Airway epithelial cell (primary cell): ENCODE measurements around the gene DDX59. TPM values are rescaled to one million over a fixed set of nuclear protein-coding genes. Genes with fewer than 3 reads are reported as not detected.

Experiments
- total RNA-seq: library from RNA; depleted of rRNA; stranded (reverse); fragments of >200 nt; gene quantifications from 2 replicates; pipeline ENCODE4 v1.2.3, GENCODE V29; 2015

DDX59 gene
- 6.7 and 10.6 TPM in 2 replicates for total RNA-seq

DNA sequence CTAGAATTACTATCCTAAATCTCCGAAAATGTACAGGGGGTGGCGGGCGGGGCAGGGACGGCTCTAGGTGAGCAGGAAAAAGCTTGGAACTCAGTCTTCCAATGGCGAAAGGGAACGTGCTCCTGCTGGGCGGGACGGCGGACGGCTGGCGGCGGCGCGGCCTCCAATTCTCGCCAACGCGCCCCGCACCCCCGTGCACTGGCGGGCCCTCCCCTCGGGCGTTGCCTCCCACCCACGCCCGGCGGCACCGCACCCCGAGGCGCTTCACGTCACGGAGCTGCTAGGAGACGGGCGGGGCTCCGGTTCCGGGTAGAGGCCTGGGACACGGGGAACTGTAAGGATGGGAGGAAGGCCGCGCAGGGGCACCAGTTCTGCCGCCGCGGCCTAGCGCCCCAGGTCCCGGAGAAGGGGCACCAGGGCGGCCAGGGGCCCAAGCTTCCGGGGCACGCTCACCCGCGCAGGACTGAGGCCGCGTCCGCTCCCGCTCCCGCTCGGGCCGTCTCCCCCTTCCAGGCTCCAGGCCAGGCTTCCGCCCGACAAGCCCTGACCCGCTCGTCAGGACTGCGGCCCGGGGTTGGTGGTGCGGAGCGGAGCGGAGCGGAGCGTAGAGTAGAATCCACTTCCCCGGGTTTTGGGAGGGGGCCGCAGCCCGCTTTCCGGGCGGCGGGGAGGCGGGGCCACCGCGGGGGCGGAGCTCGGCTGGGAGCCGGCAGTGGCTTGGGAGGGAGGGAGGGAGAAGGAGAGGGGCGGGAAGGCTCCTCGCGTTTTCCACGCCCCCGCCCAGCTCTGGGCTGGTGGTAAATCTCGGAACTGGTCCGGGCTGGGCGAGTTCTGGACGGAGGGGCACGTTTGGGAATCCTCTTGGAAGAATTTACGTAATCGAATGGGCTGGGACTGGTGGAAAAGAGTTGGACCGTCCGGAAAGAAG lies at the start of gene DDX59:
Gene DDX59, minus strand, starts transcription at position 594 of the 928 bp plus-strand sequence. CDS start 3,167 bp downstream, outside the sequence.

DNA sequence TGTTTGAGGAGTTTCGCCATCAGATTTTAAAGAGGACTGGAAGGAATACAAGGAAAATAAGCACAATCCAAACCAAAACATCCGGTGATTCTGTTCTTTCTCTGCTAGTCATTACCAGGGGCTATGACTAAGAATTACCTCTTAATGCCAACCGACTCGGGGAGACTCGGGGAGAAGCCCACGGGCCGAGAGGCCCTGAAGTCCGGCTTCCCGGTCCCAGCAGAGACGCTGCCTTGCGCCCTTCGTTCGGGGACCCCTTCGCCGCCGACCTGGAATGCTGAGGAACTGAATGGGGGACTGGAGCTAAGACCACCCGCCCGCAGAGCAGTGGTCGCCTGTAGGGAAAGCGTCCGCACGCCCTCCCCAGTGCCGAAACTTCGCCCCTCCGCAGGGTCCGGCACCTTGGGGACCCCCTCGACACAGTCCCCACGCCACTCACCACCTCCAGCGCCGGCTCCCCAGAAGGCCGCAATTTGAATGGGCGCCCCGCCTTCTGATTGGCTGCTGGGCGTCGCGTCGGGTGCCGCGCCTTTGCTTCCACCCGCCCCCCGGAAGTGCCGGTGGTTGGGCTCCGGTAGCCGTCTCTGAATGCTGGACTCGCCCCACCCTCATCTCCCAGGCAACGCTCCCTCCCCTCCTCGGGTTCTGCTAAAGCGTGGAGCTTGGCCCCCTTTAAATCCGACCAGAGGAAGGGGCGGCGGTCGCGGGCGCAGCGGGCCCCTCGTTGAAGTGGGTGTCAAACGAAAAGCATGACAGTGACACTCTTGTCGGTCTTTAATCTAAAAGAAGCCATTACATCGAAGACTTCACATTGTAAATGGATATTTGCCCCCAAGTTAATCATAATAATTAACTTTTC lies 49.2 kb downstream of the DDX59 start, which contains the start of gene KIF14:
Gene KIF14, minus strand, starts transcription at position 479 of the 859 bp plus-strand sequence. CDS start 2,028 bp downstream, outside the sequence.

Other genes with a start within 250 kb of the DDX59 start
- gene KIF14, start 49.2 kb downstream of the DDX59 start, total RNA-seq = 9.9 and 10.2 TPM in 2 replicates
- 18.6 and 29.7 TPM in 2 replicates for gene CAMSAP2, start 69.0 kb upstream of the DDX59 start, total RNA-seq
- not detected in 2 replicates for gene GPR25, start 203.1 kb upstream of the DDX59 start, total RNA-seq
- 72.1 and 84.0 TPM in 2 replicates for gene INAVA, start 225.0 kb upstream of the DDX59 start, total RNA-seq